ENCODE measurements around the gene PTPRD. TPM values are rescaled to one million over a fixed set of nuclear protein-coding genes. Genes with fewer than 3 reads are reported as not detected.

PTPRD gene
- total RNA-seq, 1 donor from 2014 or later, result 136 TPM

GRCh38 chr9:10548348-10548747 lies 64.5 kb downstream of the PTPRD start:
- Histone ChIP-seq H3K79me2 (ENCODE audit: low read depth) (no peaks in the 10 kb centered on the region), H3K4me2 (no peak overlapping the region), H3K27ac (no peak overlapping the region), H3K36me3 (no peaks in the 10 kb centered on the region), H3K27me3 (no peaks in the 10 kb centered on the region), H2AFZ (replicated peaks) (no peak overlapping the region), H3K4me1 (no peaks in the 10 kb centered on the region), H4K20me1 (ENCODE audit: low read depth) (no peaks in the 10 kb centered on the region), H3K4me3 (no peak overlapping the region), H3K9me3 (ENCODE audit: low read depth) (no peaks in the 10 kb centered on the region), H3F3A (ENCODE audit: low read depth) (no peaks in the 10 kb centered on the region), H3K9ac (no peak overlapping the region)
- no peak overlapping the region for H3K4me3 Mint-ChIP-seq
- peaks cover 10% of the 10 kb centered on the region for H3K4me1 Mint-ChIP-seq
- H3K36me3 Mint-ChIP-seq, result no peaks in the 10 kb centered on the region
- TF ChIP-seq EZH2 (IDR thresholded peaks at IDR 0.05), result no peak
- no peak for TF ChIP-seq CTCF (IDR thresholded peaks at IDR 0.05)
- no peak for TF ChIP-seq EZH2phosphoT487 (IDR thresholded peaks at IDR 0.05)
- H3K27ac Mint-ChIP-seq, result no peak overlapping the region
- no peaks in the 10 kb centered on the region for H3K9me3 Mint-ChIP-seq
- no peaks in the 10 kb centered on the region for H3K27me3 Mint-ChIP-seq (ENCODE audit: insufficient read depth, low read depth)
- no peak for DNase-seq (ENCODE audit: low spot score)

- H3K36me3 Mint-ChIP-seq, result no peaks in the 10 kb centered on the region
- Histone ChIP-seq H3K27me3 (no peaks in the 10 kb centered on the region), H3K79me2 (ENCODE audit: low read depth) (no peaks in the 10 kb centered on the region), H3K4me1 (no peaks in the 10 kb centered on the region), H4K20me1 (ENCODE audit: low read depth) (no peaks in the 10 kb centered on the region), H3K27ac (no peak overlapping the region), H3K36me3 (no peaks in the 10 kb centered on the region), H3K9ac (no peak overlapping the region), H3F3A (ENCODE audit: low read depth) (no peaks in the 10 kb centered on the region), H3K4me3 (no peak overlapping the region), H3K9me3 (ENCODE audit: low read depth) (no peaks in the 10 kb centered on the region), H2AFZ (replicated peaks) (no peak overlapping the region), H3K4me2 (no peak overlapping the region)
- TF ChIP-seq EZH2phosphoT487 (IDR thresholded peaks at IDR 0.05) (no peak), CTCF (IDR thresholded peaks at IDR 0.05) (no peak), EZH2 (IDR thresholded peaks at IDR 0.05) (no peak)
- H3K4me3 Mint-ChIP-seq, result no peak overlapping the region
- no peak for DNase-seq (ENCODE audit: low spot score)
- H3K4me1 Mint-ChIP-seq, result no peaks in the 10 kb centered on the region
- no peak overlapping the region for H3K27ac Mint-ChIP-seq
- H3K27me3 Mint-ChIP-seq (ENCODE audit: insufficient read depth, low read depth), result no peaks in the 10 kb centered on the region
- H3K9me3 Mint-ChIP-seq, result no peaks in the 10 kb centered on the region
Measured at GRCh38 chr9:10538073-10538472, 74.7 kb downstream of the PTPRD start.

GRCh38 chr9:10534850-10535249 lies 78.0 kb downstream of the PTPRD start:
- no peaks in the 10 kb centered on the region for H3K27me3 Mint-ChIP-seq (ENCODE audit: insufficient read depth, low read depth)
- Histone ChIP-seq H3K9me3 (ENCODE audit: low read depth) (no peaks in the 10 kb centered on the region), H3F3A (ENCODE audit: low read depth) (no peaks in the 10 kb centered on the region), H3K27me3 (no peaks in the 10 kb centered on the region), H3K36me3 (no peaks in the 10 kb centered on the region), H3K4me2 (no peak overlapping the region), H3K79me2 (ENCODE audit: low read depth) (no peaks in the 10 kb centered on the region), H3K4me1 (no peaks in the 10 kb centered on the region), H3K4me3 (no peak overlapping the region), H4K20me1 (ENCODE audit: low read depth) (no peaks in the 10 kb centered on the region), H3K9ac (no peak overlapping the region), H3K27ac (no peak overlapping the region), H2AFZ (replicated peaks) (no peak overlapping the region)
- TF ChIP-seq EZH2 (IDR thresholded peaks at IDR 0.05), result no peak
- no peak for TF ChIP-seq EZH2phosphoT487 (IDR thresholded peaks at IDR 0.05)
- no peak for TF ChIP-seq CTCF (IDR thresholded peaks at IDR 0.05)
- no peak overlapping the region for H3K27ac Mint-ChIP-seq
- no peaks in the 10 kb centered on the region for H3K4me1 Mint-ChIP-seq
- H3K36me3 Mint-ChIP-seq, result no peaks in the 10 kb centered on the region
- no peak for DNase-seq (ENCODE audit: low spot score)
- no peak overlapping the region for H3K4me3 Mint-ChIP-seq
- H3K9me3 Mint-ChIP-seq, result no peaks in the 10 kb centered on the region

Measured in neural progenitor cell (in vitro differentiated cells).